K562 (cell line): Measurements from ENCODE around the gene CACNB2. TPM values are rescaled to one million over a fixed set of nuclear protein-coding genes. Genes with fewer than 3 reads are reported as not detected.

Experiments
- ATAC-seq: fragments of 200-7000 bp; cut with Tn5 transposase; 3 replicates; pipeline ENCODE4 v1.9.1; 2020; ENCODE audit warnings: moderate library complexity
- BruUV-seq: library from RNA; stranded (reverse); fragments of 400-500 nt; replicated peaks from 2 replicates; lab custom pipeline; 2021; lab: Mats Ljungman, UMichigan
- CTCF ChIA-PET: fragments of 300-600 bp; formaldehyde crosslinking; extraction: SDS; loops from one replicate; lab custom pipeline; 2021; ENCODE audit warnings: low intra/inter-chr PET ratio; lab: Yijun Ruan, JAX
- POLR2A ChIA-PET: fragments of 300-600, 350-650 bp; sonication (Branson Sonifier 250); formaldehyde crosslinking; extraction: SDS; loops from one replicate; lab custom pipeline; 2021; ENCODE audit warnings: antibody characterized with exemption, inconsistent platforms; lab: Yijun Ruan, JAX
- DNase-seq, 4 experiments: peaks; one replicate each; pipeline versions ENCODE4 v3.0.0 to v3.0.0-alpha.2; 2011 to 2018; ENCODE audit warnings: low spot score in 3 of 4, mixed read lengths in 3 of 4; ENCODE audit errors: extremely low read depth in 1 of 4
- FAIRE-seq: peaks from 2 replicates; lab custom pipeline; 2011; peaks lifted over from hg19 to GRCh38; lab: Jason Lieb, UNC
- H2AFZ ChIP-seq: 2 replicates; pipeline ENCODE4 v1.6.0; 2011; ENCODE audit warnings: low read depth, low read length, control low read depth, inconsistent platforms
- H3K27ac ChIP-seq: fragments of 200-600 bp; 3 replicates; pipeline ENCODE4 v1.8.0; 2011; ENCODE audit warnings: low read depth, mild to moderate bottlenecking, control low read depth, inconsistent platforms, low read length, moderate library complexity, mixed read lengths; ENCODE audit errors: extremely low read depth
- H3K27me3 ChIP-seq, 2 experiments: fragments of 300-600 bp in 1 of 2; 2 replicates in 1 of 2; 3 replicates in 1 of 2; pipeline versions ENCODE4 v1.6.0 to v1.8.0; 2011; ENCODE audit warnings: inconsistent platforms in 2 of 2, low read length in 2 of 2, mild to moderate bottlenecking in 1 of 2, mixed read lengths in 1 of 2, moderate library complexity in 1 of 2; ENCODE audit not compliant: control insufficient read depth in 2 of 2, insufficient read depth in 2 of 2
- H3K36me3 ChIP-seq: fragments of 300-600 bp; 3 replicates; pipeline ENCODE4 v1.8.0; 2011; ENCODE audit warnings: mild to moderate bottlenecking, low read length, inconsistent platforms; ENCODE audit not compliant: control insufficient read depth, insufficient read depth
- H3K4me1 ChIP-seq, 2 experiments: fragments of 200-600 bp in 1 of 2; replicated peaks in 1 of 2; 2 replicates in 1 of 2; 3 replicates in 1 of 2; pipeline versions ENCODE4 v1.5.1 to v1.8.0; 2011; ENCODE audit warnings: inconsistent platforms in 2 of 2, low read length in 2 of 2, mild to moderate bottlenecking in 1 of 2, mixed read lengths in 1 of 2, moderate library complexity in 1 of 2; ENCODE audit not compliant: control insufficient read depth in 2 of 2, insufficient read depth in 2 of 2
- H3K4me2 ChIP-seq: 2 replicates; pipeline ENCODE4 v1.6.1; 2011; ENCODE audit warnings: low read length, control low read depth, inconsistent platforms, mixed read lengths; ENCODE audit not compliant: insufficient read depth
- H3K4me3 ChIP-seq: fragments of 200-600 bp; sonication (generic), shearing (Covaris generic); 2 replicates; pipeline ENCODE4 v1.5.1; 2016; ENCODE audit warnings: control low read depth, inconsistent platforms
- H3K79me2 ChIP-seq: fragments of 200-600 bp; 3 replicates; pipeline ENCODE4 v1.8.0; 2011; ENCODE audit warnings: low read length, inconsistent platforms; ENCODE audit not compliant: control insufficient read depth, insufficient read depth
- H3K9ac ChIP-seq, 2 experiments: 2 replicates each; pipeline versions ENCODE4 v1.6.0 to v1.6.1; 2011; ENCODE audit warnings: low read depth in 2 of 2, low read length in 2 of 2, control low read depth in 1 of 2, inconsistent platforms in 1 of 2, mild to moderate bottlenecking in 1 of 2, mixed read lengths in 1 of 2; ENCODE audit not compliant: insufficient read depth in 1 of 2
- H3K9me1 ChIP-seq: one replicate; pipeline ENCODE4 v1.6.0; 2011; ENCODE audit warnings: inconsistent platforms, mild to moderate bottlenecking, low read length, moderate library complexity; ENCODE audit not compliant: control insufficient read depth, insufficient read depth
- H3K9me3 ChIP-seq: replicated peaks from 2 replicates; pipeline ENCODE4 v1.5.1; 2011; ENCODE audit warnings: low read depth, low read length, inconsistent platforms; ENCODE audit not compliant: control insufficient read depth, insufficient read depth
- H4K20me1 ChIP-seq: replicated peaks from 2 replicates; pipeline ENCODE4 v1.6.1; 2011; ENCODE audit warnings: low read length, inconsistent platforms, mixed read lengths; ENCODE audit not compliant: control insufficient read depth, insufficient read depth
- KDM2B ChIP-seq: fragments of 250-450 bp; sonication (Bioruptor Pico); IDR thresholded peaks from 2 replicates; pipeline ENCODE4 v1.8.0; 2021; ENCODE audit warnings: mild to moderate bottlenecking, moderate library complexity
- RFX1 ChIP-seq: fragments of 450-650 bp; IDR thresholded peaks from 2 replicates; pipeline ENCODE4 v1.6.1; 2016; ENCODE audit warnings: mild to moderate bottlenecking, moderate library complexity
- ZNF140 ChIP-seq: fragments of 250-450 bp; sonication (Bioruptor Pico); IDR thresholded peaks from 2 replicates; pipeline ENCODE4 v1.8.0; 2021; ENCODE audit warnings: moderate library complexity, mild to moderate bottlenecking, inconsistent platforms
- WGBS: fragments of 100-300 bp; shearing (Covaris generic); methylation state at CpG from one replicate; pipeline ENCODE4 v1.1.6; 2016; ENCODE audit warnings: low coverage, mixed read lengths; ENCODE audit not compliant: insufficient coverage; ENCODE audit errors: missing lambda C conversion rate; 5-methylcytosine and 5-hydroxymethylcytosine counted together
- in situ Hi-C: fragments of 300-500 bp; cut with MboI; formaldehyde crosslinking; loops from 4 replicates; pipeline ENCODE4 v1.15.0; 2018; ENCODE audit warnings: inconsistent platforms, mixed read lengths
- intact Hi-C: fragments of 100-400 bp; cut with micrococcal nuclease; formaldehyde crosslinking; loops from 2 replicates; pipeline ENCODE4 v1.14.2; 2022
- polyA plus RNA-seq, 8 experiments: library from polyadenylated mRNA; depleted of rRNA in 4 of 8; stranded (reverse) in 5 of 8; unstranded in 3 of 8; fragments of >200 nt; fragmentation: Nextera tagmentation in 2 of 8; fragmentation: Illumina TruSeq in 1 of 8; extraction: Ambion mirVana in 2 of 8; extraction: Trizol in 1 of 8; gene quantifications; 2 replicates each; pipeline versions ENCODE4 v1.2.1 to v1.2.3, GENCODE V29; 2011 to 2014; ENCODE audit warnings: inconsistent platforms in 1 of 8, missing spikeins in 1 of 8
- total RNA-seq, 7 experiments: library from RNA; depleted of rRNA in 6 of 7; stranded (reverse); fragments of >200 nt in 6 of 7; fragmentation: Illumina TruSeq in 2 of 7; extraction: Trizol in 2 of 7; gene quantifications; 2 replicates each; pipeline versions ENCODE4 v1.2.1 to v1.2.3, GENCODE V29; 2011 to 2021; ENCODE audit warnings: low replicate concordance in 1 of 7
- TF ChIP-seq, protein P1 (sequence below), 2 experiments: fragments of 250-450 bp in 1 of 2; fragments of 450-650 bp in 1 of 2; sonication (Bioruptor Pico) in 1 of 2; IDR thresholded peaks; 2 replicates each; pipeline versions ENCODE4 v1.6.1 to v1.8.0; 2016 to 2021; ENCODE audit warnings: mild to moderate bottlenecking in 2 of 2, moderate library complexity in 2 of 2, missing compliant biosample characterization in 1 of 2, missing genetic modification characterization in 1 of 2
- TF ChIP-seq, protein P2 (sequence below): sonication (generic); formaldehyde crosslinking; IDR thresholded peaks from 2 replicates; pipeline ENCODE4 v1.9.0; 2022; ENCODE audit warnings: mild to moderate bottlenecking, missing genetic modification reagents

The CACNB2 gene
- total and polyA plus RNA-seq, 9 of the 15 experiments (the other 6 are each of a cell fraction or from before 2014, with no cell fraction given), result 1.8 to 2.2 TPM; not detected in 7

DNA sequence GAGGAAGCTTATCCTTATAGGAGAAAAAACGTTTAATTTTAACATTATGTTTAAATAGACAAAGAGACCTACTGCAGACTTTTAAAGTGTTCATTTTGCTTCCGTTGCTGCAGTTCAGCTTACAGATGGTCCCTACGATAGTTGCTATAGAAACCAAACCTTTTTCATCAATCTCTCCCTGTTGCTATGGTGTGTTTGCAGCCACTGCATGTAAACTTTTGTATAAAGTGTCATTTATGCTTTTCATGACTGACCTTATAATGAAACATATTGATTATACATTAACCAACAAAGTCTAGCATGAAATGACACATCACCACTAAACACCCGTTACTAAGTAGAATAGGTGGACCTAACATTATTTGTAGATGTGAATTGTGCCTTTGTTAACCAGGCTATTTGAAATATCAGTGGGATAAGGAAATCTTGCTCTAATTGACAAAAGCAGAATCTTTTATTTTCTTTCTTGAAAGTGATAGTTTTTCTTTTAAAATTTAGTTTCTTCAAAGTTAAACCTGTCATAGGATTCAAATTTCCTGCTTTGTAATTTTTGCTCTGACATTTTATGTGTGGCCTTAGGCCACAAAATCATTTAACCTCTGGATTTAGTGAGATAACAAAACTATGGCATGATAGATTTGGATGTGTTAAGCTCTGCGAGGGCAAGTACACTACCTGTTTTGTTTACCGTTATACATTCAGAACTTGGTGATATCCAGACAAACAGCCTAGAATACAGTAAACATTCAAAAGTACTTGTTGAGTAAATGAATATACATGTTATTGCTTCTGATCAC is 64.0 kb downstream of the CACNB2 start:
- FAIRE-seq (no peak), DNase-seq (no peak), ATAC-seq (no peak)
- in situ Hi-C loops (no loop called here), intact Hi-C loops (no loop called here)
- no peak overlapping the region for H2AFZ ChIP-seq
- H3K4me1 ChIP-seq, result no peaks in the 10 kb centered on the region
- H3K9me1 ChIP-seq, result no peaks in the 10 kb centered on the region
- H3K9me3 ChIP-seq, result no peaks in the 10 kb centered on the region
- no peak overlapping the region for H3K4me3 ChIP-seq
- CTCF ChIA-PET, result no interaction called here
- H4K20me1 ChIP-seq, result no peaks in the 10 kb centered on the region
- H3K79me2 ChIP-seq, result no peaks in the 10 kb centered on the region
- no peaks in the 10 kb centered on the region; a peak in 1 of 5 replicates for H3K27me3 ChIP-seq
- under 1% methylated on average over 6 of the region's 6 CpGs for WGBS
- H3K4me2 ChIP-seq, result no peak overlapping the region
- no TSS peak for BruUV-seq
- H3K27ac ChIP-seq, result no peak overlapping the region
- H3K36me3 ChIP-seq, result no peaks in the 10 kb centered on the region
- TF ChIP-seq, protein P1, sequence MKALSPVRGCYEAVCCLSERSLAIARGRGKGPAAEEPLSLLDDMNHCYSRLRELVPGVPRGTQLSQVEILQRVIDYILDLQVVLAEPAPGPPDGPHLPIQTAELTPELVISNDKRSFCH (CRISPR knock-in tag; IDR thresholded peaks at IDR 0.05), result no peak
- TF ChIP-seq, protein P1 (tag; IDR thresholded peaks at IDR 0.05), result no peak
- TF ChIP-seq ZNF140 (CRISPR knock-in tag) (no peak), RFX1 (peak; percentile 80), KDM2B (no peak)
- TF ChIP-seq, protein P2, sequence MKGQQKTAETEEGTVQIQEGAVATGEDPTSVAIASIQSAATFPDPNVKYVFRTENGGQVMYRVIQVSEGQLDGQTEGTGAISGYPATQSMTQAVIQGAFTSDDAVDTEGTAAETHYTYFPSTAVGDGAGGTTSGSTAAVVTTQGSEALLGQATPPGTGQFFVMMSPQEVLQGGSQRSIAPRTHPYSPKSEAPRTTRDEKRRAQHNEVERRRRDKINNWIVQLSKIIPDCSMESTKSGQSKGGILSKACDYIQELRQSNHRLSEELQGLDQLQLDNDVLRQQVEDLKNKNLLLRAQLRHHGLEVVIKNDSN (CRISPR knock-in tag), result no peak
- H3K9ac ChIP-seq, result no peak overlapping the region
- POLR2A ChIA-PET, result no interaction called here
